ENCODE measurements around the gene MAP2.

MAP2 gene

GRCh38 chr2:209463226-209463625 lies 39.4 kb downstream of the MAP2 start:
- Histone ChIP-seq H3K36me3 (ENCODE audit: control insufficient read depth, insufficient read depth, low read length, severe bottlenecking) (no peaks in the 10 kb centered on the region), H3K4me3 (ENCODE audit: low read length) (no peak overlapping the region), H3K9ac (ENCODE audit: low read length) (no peak overlapping the region), H3K27me3 (replicated peaks; ENCODE audit: control insufficient read depth, insufficient read depth, low read length) (no peaks in the 10 kb centered on the region), H3K4me1 (ENCODE audit: control insufficient read depth, insufficient read depth, low read length) (peaks cover 4% of the 10 kb centered on the region), H3K9me3 (ENCODE audit: control insufficient read depth, low read length) (peaks cover 5% of the 10 kb centered on the region)
- peak; percentile 7 for DNase-seq (ENCODE audit: low read depth)

- Histone ChIP-seq H3K27me3 (replicated peaks; ENCODE audit: control insufficient read depth, insufficient read depth, low read length) (no peaks in the 10 kb centered on the region), H3K9ac (ENCODE audit: low read length) (no peak overlapping the region), H3K36me3 (ENCODE audit: control insufficient read depth, insufficient read depth, low read length, severe bottlenecking) (no peaks in the 10 kb centered on the region), H3K4me1 (ENCODE audit: control insufficient read depth, insufficient read depth, low read length) (peaks cover 4% of the 10 kb centered on the region), H3K4me3 (ENCODE audit: low read length) (no peak overlapping the region), H3K9me3 (ENCODE audit: control insufficient read depth, low read length) (peaks cover 5% of the 10 kb centered on the region)
- no peak for DNase-seq (ENCODE audit: low read depth)
These were observed 40.0 kb downstream of the MAP2 start for GRCh38 chr2:209463835-209464234.

GRCh38 chr2:209468846-209469245 lies 45.0 kb downstream of the MAP2 start:
- Histone ChIP-seq H3K9ac (ENCODE audit: low read length) (no peak overlapping the region), H3K4me3 (ENCODE audit: low read length) (no peak overlapping the region), H3K27me3 (replicated peaks; ENCODE audit: control insufficient read depth, insufficient read depth, low read length) (no peaks in the 10 kb centered on the region), H3K36me3 (ENCODE audit: control insufficient read depth, insufficient read depth, low read length, severe bottlenecking) (no peaks in the 10 kb centered on the region), H3K4me1 (ENCODE audit: control insufficient read depth, insufficient read depth, low read length) (peaks cover 17% of the 10 kb centered on the region), H3K9me3 (ENCODE audit: control insufficient read depth, low read length) (peaks cover 5% of the 10 kb centered on the region)
- no peak for DNase-seq (ENCODE audit: low read depth)

GRCh38 chr2:209469481-209469880 lies 45.6 kb downstream of the MAP2 start:
- Histone ChIP-seq H3K27me3 (replicated peaks; ENCODE audit: control insufficient read depth, insufficient read depth, low read length) (no peaks in the 10 kb centered on the region), H3K4me1 (ENCODE audit: control insufficient read depth, insufficient read depth, low read length) (peaks cover 23% of the 10 kb centered on the region), H3K36me3 (ENCODE audit: control insufficient read depth, insufficient read depth, low read length, severe bottlenecking) (no peaks in the 10 kb centered on the region), H3K4me3 (ENCODE audit: low read length) (no peak overlapping the region), H3K9me3 (ENCODE audit: control insufficient read depth, low read length) (peaks cover 5% of the 10 kb centered on the region), H3K9ac (ENCODE audit: low read length) (no peak overlapping the region)
- no peak for DNase-seq (ENCODE audit: low read depth)

- no peak overlapping the region for H3K9ac ChIP-seq (ENCODE audit: low read length)
- H3K27me3 ChIP-seq (replicated peaks; ENCODE audit: control insufficient read depth, insufficient read depth, low read length): no peaks in the 10 kb centered on the region
- DNase-seq (ENCODE audit: low read depth): no peak
- peaks cover 23% of the 10 kb centered on the region for H3K4me1 ChIP-seq (ENCODE audit: control insufficient read depth, insufficient read depth, low read length)
- H3K36me3 ChIP-seq (ENCODE audit: control insufficient read depth, insufficient read depth, low read length, severe bottlenecking): no peaks in the 10 kb centered on the region
- H3K4me3 ChIP-seq (ENCODE audit: low read length): no peak overlapping the region
- peaks cover 5% of the 10 kb centered on the region for H3K9me3 ChIP-seq (ENCODE audit: control insufficient read depth, low read length)
These were observed 46.6 kb downstream of the MAP2 start for GRCh38 chr2:209470466-209470865.

GRCh38 chr2:209471037-209471436 lies 47.2 kb downstream of the MAP2 start:
- Histone ChIP-seq H3K27me3 (replicated peaks; ENCODE audit: control insufficient read depth, insufficient read depth, low read length) (no peaks in the 10 kb centered on the region), H3K4me1 (ENCODE audit: control insufficient read depth, insufficient read depth, low read length) (peaks cover 23% of the 10 kb centered on the region), H3K9me3 (ENCODE audit: control insufficient read depth, low read length) (peaks cover 5% of the 10 kb centered on the region), H3K36me3 (ENCODE audit: control insufficient read depth, insufficient read depth, low read length, severe bottlenecking) (no peaks in the 10 kb centered on the region), H3K4me3 (ENCODE audit: low read length) (no peak overlapping the region), H3K9ac (ENCODE audit: low read length) (no peak overlapping the region)
- DNase-seq (ENCODE audit: low read depth): peak; percentile 35

GRCh38 chr2:209472112-209472832 lies 48.4 kb downstream of the MAP2 start:
- peak; percentile 89 for DNase-seq (ENCODE audit: low read depth)
- H3K9ac ChIP-seq (ENCODE audit: low read length): no peak overlapping the region
- peaks cover 33% of the 10 kb centered on the region for H3K4me1 ChIP-seq (ENCODE audit: control insufficient read depth, insufficient read depth, low read length)
- H3K4me3 ChIP-seq (ENCODE audit: low read length): no peak overlapping the region
- no peaks in the 10 kb centered on the region for H3K36me3 ChIP-seq (ENCODE audit: control insufficient read depth, insufficient read depth, low read length, severe bottlenecking)
- no peaks in the 10 kb centered on the region for H3K9me3 ChIP-seq (ENCODE audit: control insufficient read depth, low read length)
- H3K27me3 ChIP-seq (replicated peaks; ENCODE audit: control insufficient read depth, insufficient read depth, low read length): no peaks in the 10 kb centered on the region

GRCh38 chr2:209472871-209473270 lies 49.0 kb downstream of the MAP2 start:
- no peaks in the 10 kb centered on the region for H3K9me3 ChIP-seq (ENCODE audit: control insufficient read depth, low read length)
- DNase-seq (ENCODE audit: low read depth): peak; percentile 70
- peaks cover 33% of the 10 kb centered on the region for H3K4me1 ChIP-seq (ENCODE audit: control insufficient read depth, insufficient read depth, low read length)
- H3K9ac ChIP-seq (ENCODE audit: low read length): peak overlapping the region; percentile 31
- no peaks in the 10 kb centered on the region for H3K27me3 ChIP-seq (replicated peaks; ENCODE audit: control insufficient read depth, insufficient read depth, low read length)
- H3K36me3 ChIP-seq (ENCODE audit: control insufficient read depth, insufficient read depth, low read length, severe bottlenecking): no peaks in the 10 kb centered on the region
- peak overlapping the region; percentile 20 for H3K4me3 ChIP-seq (ENCODE audit: low read length)

GRCh38 chr2:209473930-209474419 lies 50.1 kb downstream of the MAP2 start:
- Histone ChIP-seq H3K27me3 (replicated peaks; ENCODE audit: control insufficient read depth, insufficient read depth, low read length) (no peaks in the 10 kb centered on the region), H3K9me3 (ENCODE audit: control insufficient read depth, low read length) (no peaks in the 10 kb centered on the region), H3K36me3 (ENCODE audit: control insufficient read depth, insufficient read depth, low read length, severe bottlenecking) (no peaks in the 10 kb centered on the region), H3K4me3 (ENCODE audit: low read length) (no peak overlapping the region), H3K4me1 (ENCODE audit: control insufficient read depth, insufficient read depth, low read length) (peaks cover 33% of the 10 kb centered on the region), H3K9ac (ENCODE audit: low read length) (no peak overlapping the region)
- DNase-seq (ENCODE audit: low read depth): peak; percentile 92

GRCh38 chr2:209474960-209475359 lies 51.1 kb downstream of the MAP2 start:
- Histone ChIP-seq H3K27me3 (replicated peaks; ENCODE audit: control insufficient read depth, insufficient read depth, low read length) (no peaks in the 10 kb centered on the region), H3K4me1 (ENCODE audit: control insufficient read depth, insufficient read depth, low read length) (peaks cover 33% of the 10 kb centered on the region), H3K36me3 (ENCODE audit: control insufficient read depth, insufficient read depth, low read length, severe bottlenecking) (no peaks in the 10 kb centered on the region), H3K9me3 (ENCODE audit: control insufficient read depth, low read length) (no peaks in the 10 kb centered on the region), H3K4me3 (ENCODE audit: low read length) (no peak overlapping the region), H3K9ac (ENCODE audit: low read length) (no peak overlapping the region)
- no peak for DNase-seq (ENCODE audit: low read depth)

- DNase-seq (ENCODE audit: low read depth): no peak
- Histone ChIP-seq H3K4me3 (ENCODE audit: low read length) (no peak overlapping the region), H3K4me1 (ENCODE audit: control insufficient read depth, insufficient read depth, low read length) (peaks cover 33% of the 10 kb centered on the region), H3K36me3 (ENCODE audit: control insufficient read depth, insufficient read depth, low read length, severe bottlenecking) (no peaks in the 10 kb centered on the region), H3K27me3 (replicated peaks; ENCODE audit: control insufficient read depth, insufficient read depth, low read length) (no peaks in the 10 kb centered on the region), H3K9ac (ENCODE audit: low read length) (no peak overlapping the region), H3K9me3 (ENCODE audit: control insufficient read depth, low read length) (no peaks in the 10 kb centered on the region)
These were observed 52.7 kb downstream of the MAP2 start for GRCh38 chr2:209476367-209477208.
